Vagina (tissue), 2 donors: Measurements from ENCODE around the gene CKMT2. TPM values are rescaled to one million over a fixed set of nuclear protein-coding genes. Genes with fewer than 3 reads are reported as not detected.
"Not testable (repeated sequence)": the region's sequence is repeated elsewhere in the genome, so short reads cannot be mapped to it uniquely, and the experiment has no call there.

Source experiments
- DNase-seq, 2 donors: peaks; one replicate each; pipeline ENCODE4 v3.0.0-alpha.2; 2017; ENCODE audit errors: extremely low spot score in 2 of 2
- H3K27ac ChIP-seq: fragments of 200-600 bp; sonication (generic); one replicate; pipeline ENCODE4 v1.5.1; 2019
- H3K27me3 ChIP-seq: fragments of 200-600 bp; sonication (generic); one replicate; pipeline ENCODE4 v1.5.1; 2019
- H3K36me3 ChIP-seq, 2 donors: fragments of 200-600 bp; sonication (generic); one replicate each; pipeline ENCODE4 v1.5.1; 2017 to 2019
- H3K4me1 ChIP-seq: fragments of 200-600 bp; sonication (generic); one replicate; pipeline ENCODE4 v1.5.1; 2019
- H3K4me3 ChIP-seq, 2 donors: fragments of 200-600 bp; sonication (generic); 1 replicate in 1 of 2; 2 replicates in 1 of 2; pipeline ENCODE4 v1.5.1; 2016 to 2019
- H3K9me3 ChIP-seq: fragments of 200-600 bp; sonication (generic); one replicate; pipeline ENCODE4 v1.5.1; 2019
- POLR2A ChIP-seq, 2 donors: fragments of 450-650 bp; IDR thresholded peaks; one replicate each; pipeline ENCODE4 v1.6.1; 2017; ENCODE audit warnings: antibody characterized with exemption in 2 of 2, mild to moderate bottlenecking in 2 of 2, moderate library complexity in 2 of 2
- POLR2AphosphoS5 ChIP-seq, 2 donors: sonication (generic); formaldehyde crosslinking; IDR thresholded peaks; one replicate each; pipeline ENCODE4 v1.9.0; 2017; ENCODE audit warnings: antibody characterized with exemption in 2 of 2, mild to moderate bottlenecking in 2 of 2, low read depth in 1 of 2; ENCODE audit not compliant: insufficient read depth in 1 of 2
- intact Hi-C: fragments of 100-400 bp; cut with DNase I; formaldehyde crosslinking; loops from one replicate; pipeline ENCODE4 v1.15.1; 2023
- total RNA-seq: library from RNA; depleted of rRNA; stranded (reverse); fragments of >200 nt; gene quantifications from one replicate; pipeline ENCODE4 v1.2.3, GENCODE V29; 2016
- TF ChIP-seq, protein P1 (sequence below), 3 experiments: fragments of 450-650 bp in 2 of 3; fragments of 200-600 bp in 1 of 3; sonication (generic) in 1 of 3; IDR thresholded peaks; one replicate each; pipeline ENCODE4 v1.5.1; 2017 to 2019; ENCODE audit warnings: antibody characterized with exemption in 3 of 3, mild to moderate bottlenecking in 2 of 3, moderate library complexity in 2 of 3

CKMT2 gene
- total RNA-seq, 1 donor from 2014 or later, result 3.4 TPM

DNA sequence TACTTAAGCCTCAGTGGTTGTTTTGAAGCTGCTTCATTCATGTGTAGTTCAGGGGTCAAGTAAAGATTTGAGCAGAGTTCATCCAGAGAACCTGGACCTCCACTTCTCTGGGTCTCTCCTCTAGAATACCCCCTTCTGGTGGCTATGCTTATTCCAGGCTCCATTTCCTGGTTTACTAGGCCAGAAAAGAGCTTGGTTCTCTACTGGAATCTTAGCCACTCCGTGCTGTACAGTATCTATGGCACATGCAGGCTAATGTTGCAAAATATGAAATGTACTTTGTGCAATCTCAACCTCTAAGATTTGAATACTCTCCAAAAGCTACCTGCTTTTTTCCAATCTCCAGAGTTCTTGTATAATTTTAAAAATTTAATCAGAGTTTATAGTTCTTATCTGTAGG, 50.9 kb downstream of the CKMT2 start:
- Histone ChIP-seq H3K9me3 (no peaks in the 10 kb centered on the region), H3K27me3 (no peaks in the 10 kb centered on the region), H3K4me1 (no peaks in the 10 kb centered on the region), H3K27ac (no peak overlapping the region), H3K36me3 (no peaks in the 10 kb centered on the region), H3K4me3 (no peak overlapping the region)
- intact Hi-C loops, result no loop called here
- no peak for DNase-seq
- TF ChIP-seq POLR2AphosphoS5 (IDR thresholded peaks at IDR 0.05; ENCODE audit: insufficient read depth in 1 of 2, low read depth in 1 of 2) (no peak), POLR2A (IDR thresholded peaks at IDR 0.05) (no peak)
- TF ChIP-seq, protein P1, sequence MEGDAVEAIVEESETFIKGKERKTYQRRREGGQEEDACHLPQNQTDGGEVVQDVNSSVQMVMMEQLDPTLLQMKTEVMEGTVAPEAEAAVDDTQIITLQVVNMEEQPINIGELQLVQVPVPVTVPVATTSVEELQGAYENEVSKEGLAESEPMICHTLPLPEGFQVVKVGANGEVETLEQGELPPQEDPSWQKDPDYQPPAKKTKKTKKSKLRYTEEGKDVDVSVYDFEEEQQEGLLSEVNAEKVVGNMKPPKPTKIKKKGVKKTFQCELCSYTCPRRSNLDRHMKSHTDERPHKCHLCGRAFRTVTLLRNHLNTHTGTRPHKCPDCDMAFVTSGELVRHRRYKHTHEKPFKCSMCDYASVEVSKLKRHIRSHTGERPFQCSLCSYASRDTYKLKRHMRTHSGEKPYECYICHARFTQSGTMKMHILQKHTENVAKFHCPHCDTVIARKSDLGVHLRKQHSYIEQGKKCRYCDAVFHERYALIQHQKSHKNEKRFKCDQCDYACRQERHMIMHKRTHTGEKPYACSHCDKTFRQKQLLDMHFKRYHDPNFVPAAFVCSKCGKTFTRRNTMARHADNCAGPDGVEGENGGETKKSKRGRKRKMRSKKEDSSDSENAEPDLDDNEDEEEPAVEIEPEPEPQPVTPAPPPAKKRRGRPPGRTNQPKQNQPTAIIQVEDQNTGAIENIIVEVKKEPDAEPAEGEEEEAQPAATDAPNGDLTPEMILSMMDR (IDR thresholded peaks at IDR 0.05), result no peak

DNA sequence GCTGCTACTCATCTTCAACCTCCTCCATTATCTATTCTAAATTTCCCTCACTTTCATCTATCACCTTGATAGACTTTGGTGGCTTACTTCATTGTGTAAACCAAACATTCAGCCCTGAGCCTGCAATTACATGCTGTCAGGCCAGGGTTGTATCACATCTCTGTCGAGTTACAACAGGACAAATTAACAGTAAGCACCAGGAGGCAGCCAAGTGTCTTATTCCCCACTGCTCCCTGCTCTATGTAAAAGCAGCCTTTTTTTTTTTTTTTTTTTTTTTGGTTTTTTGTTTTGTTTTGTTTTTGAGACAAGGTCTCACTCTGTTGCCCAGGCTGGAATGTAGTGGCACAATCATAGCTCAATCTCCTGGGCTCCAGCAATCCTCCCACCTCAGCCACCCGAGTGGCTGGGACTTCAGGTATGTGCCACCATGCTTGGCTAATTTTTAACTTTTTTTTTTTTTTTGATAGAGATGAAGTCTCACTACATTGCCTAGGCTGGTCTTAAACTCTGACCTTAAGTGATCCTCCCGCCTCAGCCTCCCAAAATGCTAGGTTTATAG, 53.0 kb downstream of the CKMT2 start:
- Histone ChIP-seq H3K27ac (no peak overlapping the region), H3K27me3 (no peaks in the 10 kb centered on the region), H3K36me3 (no peaks in the 10 kb centered on the region), H3K4me3 (no peak overlapping the region), H3K4me1 (no peaks in the 10 kb centered on the region), H3K9me3 (no peaks in the 10 kb centered on the region)
- intact Hi-C loops, result no loop called here
- no peak for DNase-seq
- TF ChIP-seq, protein P1 (IDR thresholded peaks at IDR 0.05), result no peak
- TF ChIP-seq POLR2A (IDR thresholded peaks at IDR 0.05) (no peak), POLR2AphosphoS5 (IDR thresholded peaks at IDR 0.05; ENCODE audit: insufficient read depth in 1 of 2, low read depth in 1 of 2) (no peak)

DNA sequence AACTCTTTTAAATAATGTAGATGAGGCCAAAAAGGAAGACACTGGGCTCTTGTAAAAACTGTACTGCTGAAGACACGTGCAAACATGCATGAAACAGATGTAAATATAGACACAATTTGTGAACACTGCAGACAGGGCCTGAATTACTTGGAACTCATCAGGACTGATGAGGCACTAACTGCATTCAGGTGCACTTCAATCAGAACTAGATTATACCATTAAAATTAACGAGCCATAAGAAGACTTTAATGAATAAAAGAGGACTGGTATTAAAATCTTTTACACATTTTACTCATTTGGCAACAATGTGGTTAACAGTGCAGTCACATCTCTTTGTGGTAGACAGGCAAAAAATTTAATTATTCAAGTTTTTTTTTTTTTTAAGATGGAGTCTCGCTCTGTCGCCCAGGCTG, 54.9 kb downstream of the CKMT2 start:
- H3K27ac ChIP-seq, result no peak overlapping the region
- DNase-seq, result no peak
- no peaks in the 10 kb centered on the region for H3K27me3 ChIP-seq
- no peaks in the 10 kb centered on the region for H3K9me3 ChIP-seq
- intact Hi-C loops, result no loop called here
- H3K4me1 ChIP-seq, result no peaks in the 10 kb centered on the region
- no peaks in the 10 kb centered on the region for H3K36me3 ChIP-seq
- TF ChIP-seq POLR2A (IDR thresholded peaks at IDR 0.05) (no peak), POLR2AphosphoS5 (IDR thresholded peaks at IDR 0.05; ENCODE audit: insufficient read depth in 1 of 2, low read depth in 1 of 2) (no peak)
- TF ChIP-seq, protein P1 (IDR thresholded peaks at IDR 0.05), result no peak
- H3K4me3 ChIP-seq, result no peak overlapping the region

DNA sequence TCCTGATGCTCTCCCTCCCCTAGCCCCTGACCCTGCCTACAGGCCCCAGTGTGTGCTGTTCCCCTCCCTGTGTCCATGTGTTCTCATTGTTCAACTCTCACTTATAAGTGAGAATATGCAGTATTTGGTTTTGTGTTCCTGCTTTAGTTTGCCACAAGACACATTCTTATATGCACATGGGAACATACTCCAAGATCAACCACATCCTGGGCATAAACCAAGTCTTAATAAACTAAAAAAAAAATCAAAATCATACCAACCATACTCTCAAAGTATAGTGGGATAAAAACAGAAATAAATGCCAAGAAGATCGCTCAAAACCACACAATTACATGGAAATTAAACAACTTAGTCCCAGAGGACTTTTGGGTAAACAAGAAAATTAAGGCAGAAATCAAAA, 57.0 kb downstream of the CKMT2 start:
- H3K9me3 ChIP-seq, result no peaks in the 10 kb centered on the region
- no peaks in the 10 kb centered on the region for H3K27me3 ChIP-seq
- H3K4me1 ChIP-seq, result no peaks in the 10 kb centered on the region
- H3K36me3 ChIP-seq, result no peaks in the 10 kb centered on the region
- no peak for DNase-seq
- intact Hi-C loops, result no loop called here
- H3K4me3 ChIP-seq, result no peak overlapping the region
- H3K27ac ChIP-seq, result no peak overlapping the region
- no peak for TF ChIP-seq POLR2A (IDR thresholded peaks at IDR 0.05)
- TF ChIP-seq, protein P1 (IDR thresholded peaks at IDR 0.05), result no peak
- no peak for TF ChIP-seq POLR2AphosphoS5 (IDR thresholded peaks at IDR 0.05; ENCODE audit: insufficient read depth in 1 of 2, low read depth in 1 of 2)

DNA sequence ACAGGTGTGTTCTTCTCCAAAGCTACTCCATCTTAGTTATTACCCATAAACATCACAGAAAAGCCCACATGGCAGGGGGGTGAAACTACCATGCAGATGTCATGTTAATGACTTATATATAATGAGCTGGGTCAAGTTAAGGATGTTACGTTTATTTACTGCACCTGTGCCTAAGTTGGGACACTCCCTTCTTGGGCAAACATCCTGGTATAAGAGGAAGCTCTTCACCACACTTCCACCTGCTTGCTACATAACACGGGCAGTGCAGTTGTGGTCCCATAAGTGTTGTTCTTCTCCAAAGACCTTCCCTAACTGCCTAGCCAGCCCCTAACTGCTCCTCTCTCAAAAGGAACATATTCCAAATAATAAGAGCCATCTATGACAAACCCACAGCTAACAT, 59.0 kb downstream of the CKMT2 start:
- Histone ChIP-seq H3K36me3 (no peaks in the 10 kb centered on the region), H3K4me1 (no peaks in the 10 kb centered on the region), H3K27ac (no peak overlapping the region), H3K4me3 (no peak overlapping the region), H3K27me3 (no peaks in the 10 kb centered on the region), H3K9me3 (no peaks in the 10 kb centered on the region)
- TF ChIP-seq, protein P1 (IDR thresholded peaks at IDR 0.05), result no peak
- TF ChIP-seq POLR2A (IDR thresholded peaks at IDR 0.05) (no peak), POLR2AphosphoS5 (IDR thresholded peaks at IDR 0.05; ENCODE audit: insufficient read depth in 1 of 2, low read depth in 1 of 2) (no peak)
- DNase-seq, result no peak
- intact Hi-C loops, result no loop called here

DNA sequence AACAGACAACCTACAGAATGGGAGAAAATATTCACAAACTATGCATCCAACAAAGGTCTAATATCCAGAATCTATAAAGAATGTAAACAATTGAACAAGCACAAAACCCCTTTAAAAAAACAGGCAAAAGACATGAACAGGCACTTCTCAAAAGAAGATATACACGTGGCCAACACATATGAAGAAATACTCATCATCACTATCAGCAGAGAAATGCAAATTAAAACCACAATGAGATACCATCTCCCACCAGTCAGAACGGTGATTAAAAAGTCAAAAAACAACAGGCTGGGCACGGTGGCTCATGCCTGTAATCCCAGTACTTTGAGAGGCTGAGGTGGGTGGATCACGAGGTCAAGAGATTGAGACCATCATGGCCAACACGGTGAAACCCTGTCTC, 60.9 kb downstream of the CKMT2 start:
- H3K36me3 ChIP-seq, H3K9me3 ChIP-seq, H3K4me1 ChIP-seq, DNase-seq, H3K27ac ChIP-seq, H3K4me3 ChIP-seq, H3K27me3 ChIP-seq, intact Hi-C loops: not testable (repeated sequence)
